Effector memory CD4-positive, alpha-beta T cell (primary cell): ENCODE measurements around the gene MINPP1.
"Not testable (repeated sequence)": the region's sequence is repeated elsewhere in the genome, so short reads cannot be mapped to it uniquely, and the experiment has no call there.

ENCODE experiments used
- DNase-seq, 3 donors: peaks; one replicate each; pipeline ENCODE4 v3.0.0-alpha.2; 2020
- H3K27ac ChIP-seq: 2 replicates; pipeline ENCODE4 v1.7.0; 2013; ENCODE audit warnings: mild to moderate bottlenecking, low read length, moderate library complexity; ENCODE audit not compliant: insufficient read depth, poor library complexity, severe bottlenecking
- H3K27me3 ChIP-seq: replicated peaks from 2 replicates; pipeline ENCODE4 v1.7.0; 2013; ENCODE audit warnings: mild to moderate bottlenecking, low read length; ENCODE audit not compliant: insufficient read depth, control insufficient read depth, poor library complexity, severe bottlenecking
- H3K36me3 ChIP-seq: 2 replicates; pipeline ENCODE4 v1.7.0; 2013; ENCODE audit warnings: mild to moderate bottlenecking, low read length, moderate library complexity; ENCODE audit not compliant: control insufficient read depth, insufficient read depth
- H3K4me1 ChIP-seq: 2 replicates; pipeline ENCODE4 v1.7.0; 2013; ENCODE audit warnings: low read length, mild to moderate bottlenecking; ENCODE audit not compliant: control insufficient read depth, insufficient read depth, poor library complexity, severe bottlenecking
- H3K4me3 ChIP-seq: 2 replicates; pipeline ENCODE4 v1.7.0; 2013; ENCODE audit warnings: low read length, low read depth, mild to moderate bottlenecking; ENCODE audit not compliant: insufficient read depth, poor library complexity, severe bottlenecking
- H3K9me3 ChIP-seq: 2 replicates; pipeline ENCODE4 v1.7.0; 2013; ENCODE audit warnings: mild to moderate bottlenecking, low read length, moderate library complexity; ENCODE audit not compliant: control insufficient read depth
- total RNA-seq, 3 donors: gene quantifications; one replicate each; lab custom pipeline; 2026; lab: John Stamatoyannopoulos, UW

Gene MINPP1
- total RNA-seq, result 2.7 to 3.5 (median 3.1) reads per million in 3 donors

- Histone ChIP-seq H3K27ac (peak within 1 kb of the TSS; percentile 52), H3K36me3 (no peaks in the 10 kb centered on the region), H3K4me3 (peak within 1 kb of the TSS; percentile 95), H3K27me3 (no peaks in the 10 kb centered on the region), H3K9me3 (no peaks in the 10 kb centered on the region), H3K4me1 (peaks cover 7% of the 10 kb centered on the region)
- peak; percentile 37 to 43 (median 38) for DNase-seq
These were observed at the start of gene MINPP1 for GRCh38 chr10:87504640-87505365. TSS of gene MINPP1 (plus strand) at chr10:87504893. CDS start at chr10:87504916, 23 bp downstream.

- not testable (repeated sequence) for H3K36me3 ChIP-seq
These were observed 48.0 kb upstream of the MINPP1 start for GRCh38 chr10:87456586-87457220.

GRCh38 chr10:87461751-87462150, 42.9 kb upstream of the MINPP1 start:
- not testable (repeated sequence) for H3K36me3 ChIP-seq, H3K27me3 ChIP-seq, H3K4me1 ChIP-seq, H3K4me3 ChIP-seq, H3K27ac ChIP-seq, H3K9me3 ChIP-seq, DNase-seq

More at GRCh38 chr10:87456586-87457220, 48.0 kb upstream of the MINPP1 start:
- H3K9me3 ChIP-seq, H3K4me3 ChIP-seq, DNase-seq, H3K27me3 ChIP-seq, H3K4me1 ChIP-seq, H3K27ac ChIP-seq: not testable (repeated sequence)

GRCh38 chr10:87466849-87467248, 37.8 kb upstream of the MINPP1 start:
- H3K9me3 ChIP-seq, H3K27me3 ChIP-seq, H3K27ac ChIP-seq, H3K4me1 ChIP-seq, H3K36me3 ChIP-seq, H3K4me3 ChIP-seq, DNase-seq: not testable (repeated sequence)

- not testable (repeated sequence) for H3K27me3 ChIP-seq, H3K36me3 ChIP-seq, DNase-seq, H3K4me3 ChIP-seq, H3K27ac ChIP-seq, H3K4me1 ChIP-seq, H3K9me3 ChIP-seq
These were observed 16.0 kb upstream of the MINPP1 start for GRCh38 chr10:87488733-87489132.

GRCh38 chr10:87490285-87490684, 14.4 kb upstream of the MINPP1 start:
- not testable (repeated sequence) for H3K36me3 ChIP-seq, DNase-seq, H3K27ac ChIP-seq, H3K27me3 ChIP-seq, H3K9me3 ChIP-seq, H3K4me3 ChIP-seq, H3K4me1 ChIP-seq

- H3K4me3 ChIP-seq, H3K27me3 ChIP-seq, DNase-seq, H3K27ac ChIP-seq, H3K36me3 ChIP-seq, H3K4me1 ChIP-seq, H3K9me3 ChIP-seq: not testable (repeated sequence)
These were observed 12.2 kb upstream of the MINPP1 start for GRCh38 chr10:87492450-87492849.

GRCh38 chr10:87495446-87495845, 9.2 kb upstream of the MINPP1 start:
- DNase-seq, H3K27ac ChIP-seq, H3K4me3 ChIP-seq, H3K27me3 ChIP-seq, H3K4me1 ChIP-seq, H3K36me3 ChIP-seq, H3K9me3 ChIP-seq: not testable (repeated sequence)

GRCh38 chr10:87497386-87497785, 7.3 kb upstream of the MINPP1 start:
- H3K27me3 ChIP-seq, H3K27ac ChIP-seq, DNase-seq, H3K4me1 ChIP-seq, H3K9me3 ChIP-seq, H3K4me3 ChIP-seq, H3K36me3 ChIP-seq: not testable (repeated sequence)

GRCh38 chr10:87498106-87498789, 6.4 kb upstream of the MINPP1 start:
- not testable (repeated sequence) for H3K36me3 ChIP-seq, H3K9me3 ChIP-seq, H3K27me3 ChIP-seq, DNase-seq, H3K27ac ChIP-seq, H3K4me1 ChIP-seq, H3K4me3 ChIP-seq
